ENCODE results near the gene SOX14.

DNA sequence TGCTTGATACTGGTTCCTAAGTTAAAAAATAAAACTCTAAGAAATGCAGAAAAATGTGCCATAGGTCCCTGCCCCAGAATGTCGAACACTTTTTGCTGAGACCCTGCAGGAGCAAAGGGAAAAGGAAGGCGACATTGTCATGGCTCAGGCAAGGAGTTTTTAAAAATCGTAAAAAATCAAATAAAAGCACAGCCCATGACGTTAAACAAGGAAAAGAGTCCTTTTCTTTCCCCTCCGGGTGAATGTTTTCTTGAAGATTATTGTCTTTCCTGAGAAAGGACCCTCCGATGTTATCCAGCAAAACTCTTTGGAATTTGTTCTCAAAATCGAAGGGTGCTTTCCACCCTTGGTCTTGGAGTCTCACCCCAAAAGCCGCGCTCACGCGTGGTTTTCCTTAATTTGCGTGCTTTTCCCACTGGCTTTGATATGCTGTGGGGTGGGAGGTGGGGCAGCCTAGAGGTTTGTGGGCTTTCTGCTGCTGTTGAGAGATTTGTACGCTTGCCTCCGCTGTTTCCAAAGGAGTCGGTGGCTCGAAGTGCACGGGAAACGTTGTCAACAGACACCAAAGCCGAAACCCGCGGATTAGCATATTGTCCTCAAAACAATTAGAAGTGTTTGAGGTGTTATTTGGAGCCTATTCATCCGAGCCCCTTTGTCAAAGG lies 2.9 kb downstream of the SOX14 start:
- TF ChIP-seq, protein P1, sequence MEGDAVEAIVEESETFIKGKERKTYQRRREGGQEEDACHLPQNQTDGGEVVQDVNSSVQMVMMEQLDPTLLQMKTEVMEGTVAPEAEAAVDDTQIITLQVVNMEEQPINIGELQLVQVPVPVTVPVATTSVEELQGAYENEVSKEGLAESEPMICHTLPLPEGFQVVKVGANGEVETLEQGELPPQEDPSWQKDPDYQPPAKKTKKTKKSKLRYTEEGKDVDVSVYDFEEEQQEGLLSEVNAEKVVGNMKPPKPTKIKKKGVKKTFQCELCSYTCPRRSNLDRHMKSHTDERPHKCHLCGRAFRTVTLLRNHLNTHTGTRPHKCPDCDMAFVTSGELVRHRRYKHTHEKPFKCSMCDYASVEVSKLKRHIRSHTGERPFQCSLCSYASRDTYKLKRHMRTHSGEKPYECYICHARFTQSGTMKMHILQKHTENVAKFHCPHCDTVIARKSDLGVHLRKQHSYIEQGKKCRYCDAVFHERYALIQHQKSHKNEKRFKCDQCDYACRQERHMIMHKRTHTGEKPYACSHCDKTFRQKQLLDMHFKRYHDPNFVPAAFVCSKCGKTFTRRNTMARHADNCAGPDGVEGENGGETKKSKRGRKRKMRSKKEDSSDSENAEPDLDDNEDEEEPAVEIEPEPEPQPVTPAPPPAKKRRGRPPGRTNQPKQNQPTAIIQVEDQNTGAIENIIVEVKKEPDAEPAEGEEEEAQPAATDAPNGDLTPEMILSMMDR (IDR thresholded peaks at IDR 0.05; ENCODE audit: low read depth, low read length, poor library complexity, severe bottlenecking) = no peak
- TF ChIP-seq EZH2phosphoT487 (IDR thresholded peaks at IDR 0.05; ENCODE audit: borderline replicate concordance, low read length) = no peak

Data from DOHH2 (cell line).